ENCODE measurements around the gene PLEK.
A peak's percentile ranks its signal among the peaks of the same experiment; 100 is the strongest.

The PLEK gene

GRCh38 chr2:68362749-68363148 lies 2.3 kb upstream of the PLEK start:
- no peak overlapping the region for H3K4me3 ChIP-seq (replicated peaks; ENCODE audit: low read depth, low read length)
- DNase-seq (ENCODE audit: extremely low read depth, low read depth) = no peak
- TF ChIP-seq CTCF (IDR thresholded peaks at IDR 0.05; ENCODE audit: low read depth, low read length, missing control alignments) = no peak

GRCh38 chr2:68363721-68364120 lies 1.4 kb upstream of the PLEK start:
- TF ChIP-seq CTCF (IDR thresholded peaks at IDR 0.05; ENCODE audit: low read depth, low read length, missing control alignments) = no peak
- H3K4me3 ChIP-seq (replicated peaks; ENCODE audit: low read depth, low read length) = no peak overlapping the region

GRCh38 chr2:68366083-68366560 lies 1.0 kb downstream of the PLEK start:
- no peak for DNase-seq (ENCODE audit: extremely low read depth, low read depth)
- TF ChIP-seq CTCF (IDR thresholded peaks at IDR 0.05; ENCODE audit: low read depth, low read length, missing control alignments) = no peak
- no peak overlapping the region for H3K4me3 ChIP-seq (replicated peaks; ENCODE audit: low read depth, low read length)

More at GRCh38 chr2:68363721-68364120, 1.4 kb upstream of the PLEK start:
- DNase-seq (ENCODE audit: extremely low read depth, low read depth) = no peak

- no peak overlapping the region for H3K4me3 ChIP-seq (replicated peaks; ENCODE audit: low read depth, low read length)
- DNase-seq (ENCODE audit: extremely low read depth, low read depth) = no peak
- no peak for TF ChIP-seq CTCF (IDR thresholded peaks at IDR 0.05; ENCODE audit: low read depth, low read length, missing control alignments)
These were observed 3.0 kb downstream of the PLEK start for GRCh38 chr2:68367953-68368653.

- H3K4me3 ChIP-seq (replicated peaks; ENCODE audit: low read depth, low read length) = no peak overlapping the region
- TF ChIP-seq CTCF (IDR thresholded peaks at IDR 0.05; ENCODE audit: low read depth, low read length, missing control alignments) = no peak
- peak; percentile 57 for DNase-seq (ENCODE audit: extremely low read depth, low read depth)
These were observed 3.7 kb downstream of the PLEK start for GRCh38 chr2:68368654-68369336.

GRCh38 chr2:68369337-68369734 lies 4.3 kb downstream of the PLEK start:
- H3K4me3 ChIP-seq (replicated peaks; ENCODE audit: low read depth, low read length) = no peak overlapping the region
- no peak for TF ChIP-seq CTCF (IDR thresholded peaks at IDR 0.05; ENCODE audit: low read depth, low read length, missing control alignments)
- DNase-seq (ENCODE audit: extremely low read depth, low read depth) = no peak
